ENCODE data around the gene SPG7.
"Not testable (repeated sequence)": the region's sequence is repeated elsewhere in the genome, so short reads cannot be mapped to it uniquely, and the experiment has no call there.

DNA sequence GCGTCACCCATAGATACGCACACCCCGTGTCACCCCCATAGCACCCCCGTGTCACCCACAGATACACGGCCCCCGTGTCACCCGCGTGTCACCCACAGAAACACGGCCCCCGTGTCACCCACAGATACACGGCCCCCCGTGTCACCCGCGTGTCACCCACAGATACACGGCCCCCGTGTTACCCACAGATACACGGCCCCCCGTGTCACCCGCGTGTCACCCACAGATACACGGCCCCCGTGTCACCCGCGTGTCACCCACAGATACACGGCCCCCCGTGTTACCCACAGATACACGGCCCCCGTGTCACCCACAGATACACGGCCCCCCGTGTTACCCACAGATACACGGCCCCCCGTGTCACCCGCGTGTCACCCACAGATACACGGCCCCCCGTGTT, 79.5 kb downstream of the SPG7 start:
- TF ChIP-seq POLR2A (IDR thresholded peaks at IDR 0.05), result not testable (repeated sequence)
- TF ChIP-seq, protein P1, sequence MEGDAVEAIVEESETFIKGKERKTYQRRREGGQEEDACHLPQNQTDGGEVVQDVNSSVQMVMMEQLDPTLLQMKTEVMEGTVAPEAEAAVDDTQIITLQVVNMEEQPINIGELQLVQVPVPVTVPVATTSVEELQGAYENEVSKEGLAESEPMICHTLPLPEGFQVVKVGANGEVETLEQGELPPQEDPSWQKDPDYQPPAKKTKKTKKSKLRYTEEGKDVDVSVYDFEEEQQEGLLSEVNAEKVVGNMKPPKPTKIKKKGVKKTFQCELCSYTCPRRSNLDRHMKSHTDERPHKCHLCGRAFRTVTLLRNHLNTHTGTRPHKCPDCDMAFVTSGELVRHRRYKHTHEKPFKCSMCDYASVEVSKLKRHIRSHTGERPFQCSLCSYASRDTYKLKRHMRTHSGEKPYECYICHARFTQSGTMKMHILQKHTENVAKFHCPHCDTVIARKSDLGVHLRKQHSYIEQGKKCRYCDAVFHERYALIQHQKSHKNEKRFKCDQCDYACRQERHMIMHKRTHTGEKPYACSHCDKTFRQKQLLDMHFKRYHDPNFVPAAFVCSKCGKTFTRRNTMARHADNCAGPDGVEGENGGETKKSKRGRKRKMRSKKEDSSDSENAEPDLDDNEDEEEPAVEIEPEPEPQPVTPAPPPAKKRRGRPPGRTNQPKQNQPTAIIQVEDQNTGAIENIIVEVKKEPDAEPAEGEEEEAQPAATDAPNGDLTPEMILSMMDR (IDR thresholded peaks at IDR 0.05), result not testable (repeated sequence)

Data from heart left ventricle (tissue), 13 donors.